ENCODE data around the gene AUTS2.

Gene AUTS2

GRCh38 chr7:70043015-70043538 lies 444.8 kb downstream of the AUTS2 start:
- TF ChIP-seq, protein P1, sequence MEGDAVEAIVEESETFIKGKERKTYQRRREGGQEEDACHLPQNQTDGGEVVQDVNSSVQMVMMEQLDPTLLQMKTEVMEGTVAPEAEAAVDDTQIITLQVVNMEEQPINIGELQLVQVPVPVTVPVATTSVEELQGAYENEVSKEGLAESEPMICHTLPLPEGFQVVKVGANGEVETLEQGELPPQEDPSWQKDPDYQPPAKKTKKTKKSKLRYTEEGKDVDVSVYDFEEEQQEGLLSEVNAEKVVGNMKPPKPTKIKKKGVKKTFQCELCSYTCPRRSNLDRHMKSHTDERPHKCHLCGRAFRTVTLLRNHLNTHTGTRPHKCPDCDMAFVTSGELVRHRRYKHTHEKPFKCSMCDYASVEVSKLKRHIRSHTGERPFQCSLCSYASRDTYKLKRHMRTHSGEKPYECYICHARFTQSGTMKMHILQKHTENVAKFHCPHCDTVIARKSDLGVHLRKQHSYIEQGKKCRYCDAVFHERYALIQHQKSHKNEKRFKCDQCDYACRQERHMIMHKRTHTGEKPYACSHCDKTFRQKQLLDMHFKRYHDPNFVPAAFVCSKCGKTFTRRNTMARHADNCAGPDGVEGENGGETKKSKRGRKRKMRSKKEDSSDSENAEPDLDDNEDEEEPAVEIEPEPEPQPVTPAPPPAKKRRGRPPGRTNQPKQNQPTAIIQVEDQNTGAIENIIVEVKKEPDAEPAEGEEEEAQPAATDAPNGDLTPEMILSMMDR (conservative IDR thresholded peaks at IDR 0.05; ENCODE audit: low read depth, low read length) = no peak
- H3K4me3 ChIP-seq (ENCODE audit: low read length) = no peak overlapping the region
- DNase-seq (ENCODE audit: low read depth) = no peak

GRCh38 chr7:70044064-70044463 lies 445.8 kb downstream of the AUTS2 start:
- no peak overlapping the region for H3K4me3 ChIP-seq (ENCODE audit: low read length)
- TF ChIP-seq, protein P1 (conservative IDR thresholded peaks at IDR 0.05; ENCODE audit: low read depth, low read length) = no peak
- DNase-seq (ENCODE audit: low read depth) = no peak

DNA sequence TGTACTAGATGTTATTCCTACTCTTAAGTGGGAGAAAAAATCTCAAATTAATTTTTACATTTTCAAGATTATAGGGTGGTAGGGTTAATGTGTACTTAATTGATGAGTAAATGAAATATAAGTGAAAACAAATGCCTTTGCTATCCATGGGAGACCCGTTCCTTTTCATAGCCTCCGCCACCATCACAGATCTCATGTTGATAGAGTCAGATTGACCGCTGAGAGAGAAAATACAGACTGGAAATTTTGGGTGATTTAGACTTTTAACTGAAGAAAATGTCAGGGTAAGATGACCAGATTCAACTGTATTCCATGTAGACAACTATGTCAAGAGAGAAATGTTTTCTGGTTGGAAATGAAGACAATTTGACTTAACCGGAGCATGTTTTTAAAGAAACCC lies 446.2 kb downstream of the AUTS2 start:
- TF ChIP-seq, protein P1 (conservative IDR thresholded peaks at IDR 0.05; ENCODE audit: low read depth, low read length) = no peak
- no peak for DNase-seq (ENCODE audit: low read depth)
- H3K4me3 ChIP-seq (ENCODE audit: low read length) = no peak overlapping the region

DNA sequence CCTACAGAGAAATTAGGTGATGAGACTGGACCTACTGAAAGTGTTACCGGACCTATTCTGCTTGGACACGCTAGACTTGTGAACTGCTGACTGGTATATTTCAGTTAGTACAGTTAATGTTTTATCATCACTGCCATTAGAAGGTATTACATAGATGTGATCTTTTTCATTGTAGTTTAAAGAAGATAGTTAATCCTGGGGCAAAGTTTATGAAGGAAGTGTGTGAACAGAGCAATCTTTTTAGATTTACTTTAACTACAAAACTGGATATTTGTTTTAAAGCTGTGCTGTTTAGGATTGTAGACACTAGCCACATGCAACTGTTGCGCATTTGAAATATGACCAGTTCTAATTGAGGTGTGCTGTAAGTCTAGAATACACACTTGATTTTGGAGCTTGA lies 446.7 kb downstream of the AUTS2 start:
- TF ChIP-seq, protein P1 (conservative IDR thresholded peaks at IDR 0.05; ENCODE audit: low read depth, low read length) = no peak
- DNase-seq (ENCODE audit: low read depth) = no peak
- no peak overlapping the region for H3K4me3 ChIP-seq (ENCODE audit: low read length)

- DNase-seq (ENCODE audit: low read depth) = no peak
- TF ChIP-seq, protein P1 (conservative IDR thresholded peaks at IDR 0.05; ENCODE audit: low read depth, low read length) = no peak
- H3K4me3 ChIP-seq (ENCODE audit: low read length) = no peak overlapping the region
These were observed 449.1 kb downstream of the AUTS2 start for GRCh38 chr7:70047384-70047783.

DNA sequence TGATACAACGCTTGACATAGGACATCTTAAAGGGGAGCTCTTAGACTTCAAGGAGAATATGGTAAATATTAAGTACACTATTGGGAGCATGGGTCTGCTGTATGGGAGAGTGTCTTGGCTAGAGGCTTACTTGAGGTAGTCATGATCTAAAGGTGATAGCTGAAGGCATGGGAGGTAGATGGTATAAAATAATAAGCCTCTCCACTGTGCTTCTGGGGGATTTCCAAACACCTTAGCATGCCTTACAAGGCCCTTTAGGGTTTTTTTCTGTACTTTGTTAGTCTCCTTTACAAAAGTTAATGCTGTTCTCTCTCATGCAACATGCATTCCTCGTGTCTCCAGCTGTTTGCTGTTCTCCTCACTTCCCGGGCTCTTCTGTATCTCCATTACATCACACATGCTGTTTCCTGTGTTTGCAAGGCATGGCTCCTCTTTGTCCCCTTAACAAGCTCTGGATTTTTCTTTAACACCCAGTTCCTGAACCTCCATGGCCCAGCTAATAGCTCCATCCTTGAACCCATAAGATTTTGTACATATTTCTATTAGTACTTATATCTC lies 449.7 kb downstream of the AUTS2 start:
- H3K4me3 ChIP-seq (ENCODE audit: low read length) = no peak overlapping the region
- DNase-seq (ENCODE audit: low read depth) = no peak
- TF ChIP-seq, protein P1 (conservative IDR thresholded peaks at IDR 0.05; ENCODE audit: low read depth, low read length) = no peak

GRCh38 chr7:70051726-70052125 lies 453.5 kb downstream of the AUTS2 start:
- H3K4me3 ChIP-seq (ENCODE audit: low read length) = no peak overlapping the region
- DNase-seq (ENCODE audit: low read depth) = no peak

More at GRCh38 chr7:70051726-70052125, 453.5 kb downstream of the AUTS2 start:
- TF ChIP-seq, protein P1 (conservative IDR thresholded peaks at IDR 0.05; ENCODE audit: low read depth, low read length) = no peak
